M059J (cell line): Measurements from ENCODE around the gene KLF3. TPM values are rescaled to one million over a fixed set of nuclear protein-coding genes. Genes with fewer than 3 reads are reported as not detected.

Experiments
- DNase-seq: peaks from one replicate; pipeline ENCODE4 v3.0.0-alpha.2; 2012; ENCODE audit warnings: low read depth
- total RNA-seq: library from RNA; depleted of rRNA; stranded (reverse); fragments of >200 nt; shearing (Covaris generic); gene quantifications from 2 replicates; pipeline ENCODE4 v1.2.3, GENCODE V29; 2014

Gene KLF3
- total RNA-seq, 1 experiment from 2014 or later = 11.4 TPM

DNA sequence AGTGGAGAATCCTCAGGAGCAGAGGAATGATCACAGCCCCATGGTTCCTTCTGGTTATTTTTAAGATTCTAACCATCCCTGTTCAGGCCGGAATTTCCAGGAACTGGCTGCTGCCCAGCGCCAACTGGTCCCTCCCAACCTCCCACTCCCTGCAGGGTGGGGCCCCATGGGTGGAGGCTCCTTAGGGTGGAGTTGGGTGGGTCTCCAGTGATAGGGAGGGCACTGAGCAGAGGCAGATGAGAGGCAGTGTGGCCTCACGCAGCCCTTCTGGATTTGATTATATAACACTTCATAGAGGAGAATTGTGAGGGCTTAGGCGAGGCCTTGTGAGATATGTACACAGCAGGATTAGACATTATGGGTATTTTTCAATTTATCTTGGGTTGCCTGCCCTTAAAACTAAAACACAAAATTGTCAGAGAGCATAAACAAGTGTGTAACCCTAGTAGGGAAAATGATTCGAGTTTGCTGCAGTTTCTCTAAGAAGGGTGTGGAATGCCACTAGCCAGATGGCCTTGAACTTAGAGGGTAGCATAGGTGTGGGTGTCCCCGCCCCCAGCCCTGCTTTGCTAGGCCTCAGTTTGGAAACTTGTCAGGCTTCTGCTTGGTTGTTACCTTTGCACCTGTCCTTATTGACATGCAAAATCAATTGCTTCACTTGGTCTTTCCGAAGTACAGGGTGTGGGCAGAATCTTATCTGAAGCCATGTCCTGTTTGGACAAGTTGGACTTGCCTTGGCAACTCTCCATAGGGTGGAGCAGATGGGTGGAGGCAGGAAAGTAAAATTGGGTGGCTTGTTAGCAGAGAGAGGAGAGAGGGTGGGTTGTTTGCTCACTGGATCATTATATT lies 9.4 kb downstream of the KLF3 start:
- peak; percentile 18 for DNase-seq

DNA sequence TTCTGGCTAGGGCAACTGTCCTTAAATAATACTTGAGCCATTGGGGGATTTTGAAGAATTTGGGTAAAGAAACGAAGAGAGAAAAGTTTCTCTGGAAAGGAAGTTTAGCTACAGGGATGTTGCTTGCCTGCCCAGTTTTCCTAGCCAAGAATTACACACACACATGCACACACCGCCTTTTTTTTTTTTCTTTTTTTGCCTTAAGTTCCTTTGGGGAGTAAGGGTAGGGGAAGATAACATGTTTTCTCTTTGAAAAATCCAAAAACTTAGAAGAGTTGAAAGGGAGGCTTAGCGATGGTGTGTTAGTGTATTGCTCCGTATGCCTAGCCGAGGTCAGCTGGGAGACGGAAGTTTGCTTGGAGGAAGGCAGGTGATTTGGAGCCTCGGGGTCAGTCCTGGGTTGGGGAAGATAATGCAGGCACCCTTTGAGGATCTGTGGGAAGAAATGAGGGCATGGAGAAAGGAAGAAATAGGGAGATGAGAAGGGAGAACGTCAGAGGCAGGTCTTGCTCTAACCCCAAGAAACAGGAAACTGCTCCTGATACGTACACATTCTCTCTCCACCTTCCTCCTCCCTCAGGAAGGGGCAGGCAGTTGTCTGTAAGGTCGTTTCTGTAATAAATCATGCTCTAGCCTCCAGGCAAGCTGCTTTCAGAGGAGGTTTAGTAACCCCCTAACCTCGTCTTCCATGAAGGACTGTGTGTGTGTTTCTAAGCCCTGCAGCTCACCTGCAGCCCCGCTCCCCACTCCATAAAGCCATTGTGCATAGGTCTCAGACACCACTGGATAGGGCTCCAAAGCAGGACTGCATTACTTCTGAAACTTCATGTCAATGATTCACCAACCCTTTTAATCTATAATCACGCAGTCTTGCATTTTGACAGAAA lies 10.5 kb downstream of the KLF3 start:
- peak; percentile 67 for DNase-seq

DNA sequence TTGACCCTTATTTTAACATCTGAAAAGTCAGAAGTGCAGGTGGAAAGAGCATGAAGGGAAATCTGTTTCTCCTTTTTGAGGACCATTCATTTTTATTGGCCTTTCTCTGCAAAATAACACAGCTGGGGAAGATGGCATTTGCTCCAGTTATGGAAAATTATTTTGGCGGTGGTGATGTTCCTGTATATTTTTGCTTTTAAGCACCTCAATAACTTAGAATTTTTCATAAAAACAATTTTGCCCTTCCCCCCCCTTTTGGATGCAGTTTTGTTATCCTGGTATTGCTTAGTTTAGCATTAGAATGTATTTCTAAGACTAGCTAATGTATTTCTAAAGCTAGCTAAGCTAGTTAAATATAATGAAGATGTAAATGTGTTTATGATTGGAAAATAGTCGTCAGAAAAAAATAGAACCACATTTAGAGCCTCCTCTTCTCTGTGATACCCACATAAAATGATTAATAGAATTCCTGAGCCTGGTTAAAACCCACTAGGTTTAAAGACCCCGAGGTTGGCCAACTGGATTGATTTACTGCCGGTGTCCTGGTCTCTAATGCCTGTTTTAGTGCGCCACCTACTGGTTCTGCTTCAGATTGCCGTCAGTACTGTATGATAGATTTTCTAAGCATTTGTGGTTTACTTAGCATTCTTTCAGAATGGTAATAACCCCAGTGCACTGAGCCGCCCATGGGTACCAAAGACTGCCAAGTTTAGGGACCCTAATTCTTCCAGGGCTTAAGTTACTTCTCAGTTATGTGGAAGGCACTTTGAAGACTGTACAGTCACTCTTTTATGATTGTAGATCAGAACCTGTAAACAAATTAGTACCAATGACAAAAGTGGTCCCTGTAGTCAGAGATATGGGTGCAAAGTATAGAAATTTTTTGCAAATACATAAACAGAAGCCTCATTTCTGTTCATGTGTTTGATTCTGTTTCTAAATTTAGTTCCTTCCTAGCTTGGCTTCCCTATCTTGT lies 11.4 kb downstream of the KLF3 start:
- peak; percentile 80 for DNase-seq

- no peak for DNase-seq
Observed at GRCh38 chr4:38676986-38677385, 13.0 kb downstream of the KLF3 start.

DNA sequence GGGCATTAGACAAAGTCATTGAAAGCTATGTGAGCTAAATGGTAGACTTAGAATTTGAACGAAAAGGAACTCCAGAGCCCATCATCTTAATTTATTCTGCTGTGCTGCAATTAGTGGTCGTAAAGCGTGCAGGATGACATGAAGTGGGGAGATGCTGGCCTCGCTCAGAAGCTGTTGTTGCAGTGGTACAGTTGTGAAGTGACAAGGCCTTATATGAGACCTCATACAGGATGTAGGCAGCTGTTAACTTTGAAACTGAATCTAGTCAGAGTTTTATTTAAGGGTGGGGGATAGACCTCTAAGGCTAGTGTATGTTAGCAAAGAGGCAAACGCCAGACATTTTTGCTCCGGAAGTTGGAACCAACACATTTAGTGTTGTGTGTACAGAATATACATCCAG lies 13.4 kb downstream of the KLF3 start:
- DNase-seq = no peak

DNA sequence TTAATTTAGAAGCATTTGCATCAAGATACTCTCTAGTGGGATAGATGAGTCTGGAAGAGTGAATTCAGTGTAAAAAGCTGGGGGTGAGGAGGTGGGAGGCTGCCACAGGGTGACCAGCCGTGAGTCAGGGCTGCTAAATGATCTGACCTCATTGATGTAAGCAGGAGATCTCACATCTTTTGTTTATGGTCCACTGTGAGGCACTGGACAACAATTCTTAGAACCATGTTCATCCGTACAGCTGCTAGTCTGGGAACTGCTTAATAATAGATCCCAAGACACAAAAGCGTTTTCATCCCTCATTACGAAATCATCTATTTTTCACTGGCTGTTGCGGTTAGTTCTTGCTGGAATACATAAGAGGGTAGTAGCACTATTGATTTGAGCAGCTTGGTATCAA lies 14.1 kb downstream of the KLF3 start:
- peak; percentile 88 for DNase-seq

DNA sequence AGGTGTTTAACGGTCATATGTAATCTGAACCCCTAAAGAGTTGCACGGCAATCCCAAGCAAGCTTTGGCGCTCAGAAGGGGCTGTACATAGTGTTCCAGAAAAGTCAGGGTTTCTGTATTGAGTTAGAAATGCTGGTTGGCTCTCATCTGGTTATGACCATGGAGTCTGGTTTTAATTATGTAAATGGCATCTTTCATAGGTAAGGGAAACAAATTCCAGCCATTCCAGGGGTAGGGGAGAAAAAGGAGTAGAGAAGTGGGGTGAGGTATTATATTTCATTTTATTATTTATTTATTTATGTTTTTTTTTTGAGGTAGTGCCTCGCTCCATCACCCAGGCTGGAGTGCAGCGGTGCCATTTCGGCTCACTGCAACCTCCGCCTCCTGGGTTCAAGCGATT lies 15.9 kb downstream of the KLF3 start:
- DNase-seq = no peak

DNA sequence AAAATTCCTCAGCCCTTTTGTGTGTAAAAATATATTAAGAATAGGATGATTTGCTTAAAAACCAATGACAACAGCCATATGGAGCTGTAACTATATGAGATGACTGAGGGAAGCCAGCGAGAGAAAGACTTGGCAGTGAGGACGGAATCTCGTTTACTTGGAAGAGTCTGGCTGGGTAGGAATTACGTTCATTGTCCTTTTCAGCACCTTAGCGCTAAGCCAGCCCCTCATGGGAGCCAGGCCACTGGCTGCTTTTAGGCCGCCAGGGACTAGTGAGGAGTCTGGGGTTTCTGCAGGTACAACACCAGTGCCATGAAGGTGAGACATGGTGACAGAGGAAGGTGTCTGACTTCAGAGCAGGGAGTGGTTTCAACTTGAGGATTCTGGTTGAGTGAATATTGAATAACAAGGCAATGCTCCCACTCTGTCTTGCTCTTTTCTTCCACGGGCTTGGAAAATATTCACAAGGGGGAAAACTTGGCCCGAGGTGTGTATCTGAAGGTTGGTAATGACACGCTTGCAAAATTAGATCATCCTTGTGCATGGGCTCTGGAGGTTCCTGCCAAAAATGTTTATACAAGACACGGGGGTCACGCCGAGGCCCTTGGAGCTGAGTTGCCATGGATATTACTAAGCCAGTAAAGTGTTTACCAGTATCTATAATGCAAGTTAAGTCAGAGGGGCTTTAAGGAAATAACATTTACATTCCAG lies 17.4 kb downstream of the KLF3 start:
- DNase-seq = no peak

DNA sequence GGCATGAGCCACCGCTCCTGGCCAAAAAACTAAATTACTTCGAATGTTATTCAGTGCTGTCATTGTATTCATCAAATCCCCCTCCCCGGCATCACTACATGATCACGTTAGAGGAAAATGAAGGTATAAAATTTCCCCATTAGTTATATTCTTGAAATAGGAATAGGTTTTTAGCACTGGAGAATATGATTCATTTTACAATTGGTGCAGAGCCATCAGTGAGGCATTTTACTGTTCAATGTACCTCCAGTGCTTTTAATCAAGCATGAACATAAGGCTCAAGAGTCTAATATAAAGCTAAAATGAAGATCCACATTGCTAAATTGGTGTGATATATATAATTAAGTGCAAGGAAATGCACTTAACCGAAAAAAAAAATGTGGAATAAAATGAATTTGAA lies 18.3 kb downstream of the KLF3 start:
- no peak for DNase-seq

GRCh38 chr4:38683276-38683675 lies 19.3 kb downstream of the KLF3 start:
- no peak for DNase-seq

- DNase-seq = no peak
Observed at GRCh38 chr4:38684271-38684670, 20.3 kb downstream of the KLF3 start.

- DNase-seq = no peak
Observed at GRCh38 chr4:38684951-38685844, 21.2 kb downstream of the KLF3 start.

DNA sequence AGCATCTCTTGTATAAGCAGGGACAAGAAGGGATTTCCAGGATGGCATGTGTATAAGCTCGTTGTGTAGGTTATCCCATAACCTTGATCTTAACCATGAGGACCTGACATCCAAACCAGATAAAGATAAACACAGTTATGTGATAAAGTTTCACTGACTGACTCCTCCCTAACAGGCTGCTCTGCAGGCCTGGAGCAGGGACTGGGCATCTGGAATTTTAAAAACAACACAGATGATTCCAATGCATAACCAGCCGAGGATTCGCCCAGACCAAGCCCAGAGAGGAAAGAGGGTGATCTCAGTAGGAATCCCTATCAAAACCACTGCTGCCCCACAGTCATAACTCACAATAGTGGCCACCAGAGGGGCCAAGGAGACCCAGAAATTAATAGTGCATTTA lies 22.7 kb downstream of the KLF3 start:
- DNase-seq = no peak

DNA sequence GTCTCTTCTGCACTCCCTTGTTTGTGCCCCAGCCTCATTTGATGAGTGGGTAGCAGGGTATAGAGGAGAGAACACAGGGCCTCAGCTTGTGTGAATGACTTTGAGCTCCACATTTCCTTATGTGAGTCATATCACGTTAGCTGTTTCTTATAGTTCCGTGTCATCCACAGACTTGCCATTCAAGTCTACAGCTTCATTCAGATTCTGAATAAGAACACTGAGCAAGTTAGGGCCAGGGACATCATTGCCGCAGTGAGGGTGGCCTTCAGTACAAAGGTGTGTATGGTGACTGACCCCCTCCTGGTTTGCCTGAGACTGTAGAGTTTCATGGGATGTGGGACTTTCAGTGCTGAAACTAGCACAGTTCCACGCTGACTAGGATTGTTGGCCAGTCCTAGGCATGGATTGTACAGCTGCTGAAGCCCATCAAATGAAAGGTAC lies 23.6 kb downstream of the KLF3 start:
- no peak for DNase-seq

- peak; percentile 47 for DNase-seq
Observed at GRCh38 chr4:38688676-38689355, 24.8 kb downstream of the KLF3 start.

- no peak for DNase-seq
Observed at GRCh38 chr4:38691251-38692008, 27.4 kb downstream of the KLF3 start.

DNA sequence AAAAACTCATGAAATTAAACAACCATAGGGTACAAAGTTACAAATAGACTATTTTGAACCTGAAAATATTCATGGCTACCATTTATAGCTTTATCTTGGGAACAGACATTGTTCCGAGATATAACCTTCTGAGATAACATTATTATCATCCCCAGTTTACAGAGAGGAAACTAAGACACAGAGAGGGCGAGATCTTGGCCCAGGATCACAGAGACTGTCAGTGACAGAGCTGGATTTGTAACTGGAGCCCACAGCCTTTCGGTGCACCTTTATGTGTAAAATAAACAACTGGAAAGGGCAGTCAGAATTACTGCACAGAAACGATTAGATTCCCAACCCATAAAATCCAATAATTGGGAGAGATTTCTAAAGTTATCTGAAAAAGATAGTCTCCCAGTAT lies 28.4 kb downstream of the KLF3 start:
- DNase-seq = no peak

DNA sequence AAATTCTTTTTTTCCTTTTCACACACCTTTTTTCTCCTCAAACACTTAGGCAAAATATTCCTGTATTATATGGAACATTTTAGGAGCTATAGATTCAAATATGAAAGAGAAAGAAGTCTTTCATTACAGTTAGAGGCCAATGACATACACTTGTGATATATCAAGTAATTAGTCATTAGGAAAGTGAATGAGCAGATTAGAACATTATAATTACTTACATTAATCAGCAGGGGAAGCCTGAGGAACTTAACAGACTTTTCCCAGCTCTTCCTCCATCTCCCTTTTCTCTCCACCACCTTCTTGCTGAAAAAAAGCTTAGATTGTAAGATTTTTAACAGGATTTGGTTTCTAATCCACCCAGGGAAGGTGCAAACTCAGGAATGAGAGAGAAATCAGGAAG lies 29.6 kb downstream of the KLF3 start:
- DNase-seq = no peak

GRCh38 chr4:38694330-38694729 lies 30.3 kb downstream of the KLF3 start:
- no peak for DNase-seq
